Panc1 (cell line): ENCODE data around the gene EIPR1. TPM values are rescaled to one million over a fixed set of nuclear protein-coding genes. Genes with fewer than 3 reads are reported as not detected.

Experiments
- ATAC-seq: fragments of 200-7000 bp; cut with Tn5 transposase; 2 replicates; pipeline ENCODE4 v1.9.1; 2020; ENCODE audit warnings: mild to moderate bottlenecking, moderate library complexity
- BruUV-seq: library from RNA; stranded (reverse); fragments of 400-500 nt; replicated peaks from 2 replicates; lab custom pipeline; 2021; lab: Mats Ljungman, UMichigan
- CTCF ChIA-PET: fragments of 300-600 bp; sonication (Branson Sonifier 250); formaldehyde crosslinking; loops from one replicate; lab custom pipeline; 2022; ENCODE audit warnings: antibody characterized with exemption; lab: Charles Lee
- POLR2A ChIA-PET: fragments of 300-600 bp; sonication (Branson Sonifier 250); formaldehyde crosslinking; loops from one replicate; lab custom pipeline; 2022; ENCODE audit warnings: antibody characterized with exemption; lab: Charles Lee
- DNase-seq: peaks from one replicate; pipeline ENCODE4 v3.0.0-alpha.2; 2010; ENCODE audit warnings: low read depth, low spot score
- H3K27ac ChIP-seq: 2 replicates; pipeline ENCODE4 v1.5.1; 2011; ENCODE audit warnings: mild to moderate bottlenecking, low read length, inconsistent platforms
- H3K27me3 ChIP-seq: fragments of 200-500 bp; sonication (Bioruptor generic); 2 replicates; pipeline ENCODE4 v1.6.0; 2014; ENCODE audit warnings: low read length, inconsistent platforms; ENCODE audit not compliant: control insufficient read depth, insufficient read depth
- H3K36me3 ChIP-seq: fragments of 200-500 bp; sonication (Bioruptor generic); 2 replicates; pipeline ENCODE4 v1.5.1; 2014; ENCODE audit warnings: inconsistent platforms, mild to moderate bottlenecking, low read length, moderate library complexity; ENCODE audit not compliant: control insufficient read depth, insufficient read depth
- H3K4me1 ChIP-seq: 2 replicates; pipeline ENCODE4 v1.5.1; 2011; ENCODE audit warnings: inconsistent platforms, mild to moderate bottlenecking, low read length, moderate library complexity; ENCODE audit not compliant: control insufficient read depth, insufficient read depth
- H3K4me3 ChIP-seq, 2 experiments: 2 replicates each; pipeline ENCODE4 v1.5.1; 2011 to 2012; ENCODE audit warnings: low read depth in 2 of 2, low read length in 2 of 2, mild to moderate bottlenecking in 2 of 2, inconsistent platforms in 1 of 2, moderate library complexity in 1 of 2
- H3K9me3 ChIP-seq: fragments of 200-500 bp; sonication (Bioruptor generic); 2 replicates; pipeline ENCODE4 v1.5.1; 2014; ENCODE audit warnings: low read depth, mild to moderate bottlenecking, inconsistent platforms, low read length, moderate library complexity; ENCODE audit not compliant: control insufficient read depth, insufficient read depth
- POLR2AphosphoS5 ChIP-seq: IDR thresholded peaks from 2 replicates; pipeline ENCODE4 v1.6.1; 2012; ENCODE audit warnings: mild to moderate bottlenecking, low read depth, low read length, moderate library complexity
- SIN3A ChIP-seq: IDR thresholded peaks from 2 replicates; pipeline ENCODE4 v1.6.1; 2012; ENCODE audit warnings: low read depth, mild to moderate bottlenecking, low read length, moderate library complexity, borderline replicate concordance; ENCODE audit not compliant: insufficient read depth
- TCF7L2 ChIP-seq: IDR thresholded peaks from 2 replicates; pipeline ENCODE4 v1.6.1; 2011; ENCODE audit warnings: mild to moderate bottlenecking, low read depth, low read length, inconsistent platforms
- in situ Hi-C: cut with HindIII; loops from 2 replicates; pipeline ENCODE4 v1.10.0; 2016; ENCODE audit warnings: low sequenced_read_pairs, low pct_unique_long_range_greater_than_20kb
- intact Hi-C: fragments of 100-400 bp; cut with micrococcal nuclease; formaldehyde crosslinking; loops from one replicate; pipeline ENCODE4 v1.10.0; 2022; ENCODE audit not compliant: unreplicated experiment
- total RNA-seq: library from RNA; stranded (reverse); gene quantifications from one replicate; pipeline ENCODE4 v1.2.1, GENCODE V29; 2021; ENCODE audit not compliant: unreplicated experiment
- TF ChIP-seq, protein P1 (sequence below), 2 experiments: IDR thresholded peaks; 2 replicates each; pipeline ENCODE4 v1.6.1; 2011 to 2012; ENCODE audit warnings: low read depth in 2 of 2, control low read depth in 1 of 2, low read length in 1 of 2, mild to moderate bottlenecking in 1 of 2, moderate library complexity in 1 of 2; ENCODE audit not compliant: insufficient read depth in 1 of 2
- TF ChIP-seq, protein P2 (sequence below): fragments of 450-650 bp; IDR thresholded peaks from 2 replicates; pipeline ENCODE4 v1.5.1; 2017; ENCODE audit warnings: mild to moderate bottlenecking

EIPR1 gene
- total RNA-seq, 1 experiment from 2014 or later: 26.7 TPM

DNA sequence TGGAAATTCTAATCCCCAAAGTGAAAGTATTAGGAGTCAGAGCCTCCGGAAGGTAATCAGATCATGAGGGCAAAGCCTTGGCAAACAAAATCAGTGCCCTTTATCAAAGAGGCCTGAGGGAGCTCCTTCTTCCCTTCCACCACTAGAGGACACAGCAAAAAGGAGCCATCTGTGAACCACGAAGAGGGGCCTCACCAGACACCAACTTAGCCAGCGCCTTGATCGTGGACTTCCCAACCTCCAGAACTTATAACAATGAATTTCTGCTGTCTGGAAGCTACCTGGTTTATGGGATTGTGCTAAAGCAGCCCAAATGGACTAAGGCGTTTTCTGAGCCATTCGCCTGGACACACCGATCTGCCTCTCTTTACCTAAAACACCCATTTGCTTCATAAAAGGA lies 133.1 kb downstream of the EIPR1 start:
- Histone ChIP-seq H3K27ac (no peak overlapping the region), H3K4me1 (no peaks in the 10 kb centered on the region), H3K36me3 (no peaks in the 10 kb centered on the region), H3K27me3 (no peaks in the 10 kb centered on the region), H3K9me3 (no peaks in the 10 kb centered on the region), H3K4me3 (no peak overlapping the region)
- CTCF ChIA-PET: no interaction called here
- POLR2A ChIA-PET: no interaction called here
- TF ChIP-seq, protein P1, sequence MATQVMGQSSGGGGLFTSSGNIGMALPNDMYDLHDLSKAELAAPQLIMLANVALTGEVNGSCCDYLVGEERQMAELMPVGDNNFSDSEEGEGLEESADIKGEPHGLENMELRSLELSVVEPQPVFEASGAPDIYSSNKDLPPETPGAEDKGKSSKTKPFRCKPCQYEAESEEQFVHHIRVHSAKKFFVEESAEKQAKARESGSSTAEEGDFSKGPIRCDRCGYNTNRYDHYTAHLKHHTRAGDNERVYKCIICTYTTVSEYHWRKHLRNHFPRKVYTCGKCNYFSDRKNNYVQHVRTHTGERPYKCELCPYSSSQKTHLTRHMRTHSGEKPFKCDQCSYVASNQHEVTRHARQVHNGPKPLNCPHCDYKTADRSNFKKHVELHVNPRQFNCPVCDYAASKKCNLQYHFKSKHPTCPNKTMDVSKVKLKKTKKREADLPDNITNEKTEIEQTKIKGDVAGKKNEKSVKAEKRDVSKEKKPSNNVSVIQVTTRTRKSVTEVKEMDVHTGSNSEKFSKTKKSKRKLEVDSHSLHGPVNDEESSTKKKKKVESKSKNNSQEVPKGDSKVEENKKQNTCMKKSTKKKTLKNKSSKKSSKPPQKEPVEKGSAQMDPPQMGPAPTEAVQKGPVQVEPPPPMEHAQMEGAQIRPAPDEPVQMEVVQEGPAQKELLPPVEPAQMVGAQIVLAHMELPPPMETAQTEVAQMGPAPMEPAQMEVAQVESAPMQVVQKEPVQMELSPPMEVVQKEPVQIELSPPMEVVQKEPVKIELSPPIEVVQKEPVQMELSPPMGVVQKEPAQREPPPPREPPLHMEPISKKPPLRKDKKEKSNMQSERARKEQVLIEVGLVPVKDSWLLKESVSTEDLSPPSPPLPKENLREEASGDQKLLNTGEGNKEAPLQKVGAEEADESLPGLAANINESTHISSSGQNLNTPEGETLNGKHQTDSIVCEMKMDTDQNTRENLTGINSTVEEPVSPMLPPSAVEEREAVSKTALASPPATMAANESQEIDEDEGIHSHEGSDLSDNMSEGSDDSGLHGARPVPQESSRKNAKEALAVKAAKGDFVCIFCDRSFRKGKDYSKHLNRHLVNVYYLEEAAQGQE (IDR thresholded peaks at IDR 0.05; ENCODE audit: insufficient read depth in 1 of 2, low read depth in 2 of 2, low read length in 1 of 2): no peak
- no peak for TF ChIP-seq SIN3A
- no peak for TF ChIP-seq TCF7L2
- no peak for TF ChIP-seq POLR2AphosphoS5
- TF ChIP-seq, protein P2, sequence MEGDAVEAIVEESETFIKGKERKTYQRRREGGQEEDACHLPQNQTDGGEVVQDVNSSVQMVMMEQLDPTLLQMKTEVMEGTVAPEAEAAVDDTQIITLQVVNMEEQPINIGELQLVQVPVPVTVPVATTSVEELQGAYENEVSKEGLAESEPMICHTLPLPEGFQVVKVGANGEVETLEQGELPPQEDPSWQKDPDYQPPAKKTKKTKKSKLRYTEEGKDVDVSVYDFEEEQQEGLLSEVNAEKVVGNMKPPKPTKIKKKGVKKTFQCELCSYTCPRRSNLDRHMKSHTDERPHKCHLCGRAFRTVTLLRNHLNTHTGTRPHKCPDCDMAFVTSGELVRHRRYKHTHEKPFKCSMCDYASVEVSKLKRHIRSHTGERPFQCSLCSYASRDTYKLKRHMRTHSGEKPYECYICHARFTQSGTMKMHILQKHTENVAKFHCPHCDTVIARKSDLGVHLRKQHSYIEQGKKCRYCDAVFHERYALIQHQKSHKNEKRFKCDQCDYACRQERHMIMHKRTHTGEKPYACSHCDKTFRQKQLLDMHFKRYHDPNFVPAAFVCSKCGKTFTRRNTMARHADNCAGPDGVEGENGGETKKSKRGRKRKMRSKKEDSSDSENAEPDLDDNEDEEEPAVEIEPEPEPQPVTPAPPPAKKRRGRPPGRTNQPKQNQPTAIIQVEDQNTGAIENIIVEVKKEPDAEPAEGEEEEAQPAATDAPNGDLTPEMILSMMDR: no peak
- intact Hi-C loops: no loop called here
- no peak for ATAC-seq
- DNase-seq: no peak
- in situ Hi-C loops: no loop called here
- BruUV-seq: no TSS peak

DNA sequence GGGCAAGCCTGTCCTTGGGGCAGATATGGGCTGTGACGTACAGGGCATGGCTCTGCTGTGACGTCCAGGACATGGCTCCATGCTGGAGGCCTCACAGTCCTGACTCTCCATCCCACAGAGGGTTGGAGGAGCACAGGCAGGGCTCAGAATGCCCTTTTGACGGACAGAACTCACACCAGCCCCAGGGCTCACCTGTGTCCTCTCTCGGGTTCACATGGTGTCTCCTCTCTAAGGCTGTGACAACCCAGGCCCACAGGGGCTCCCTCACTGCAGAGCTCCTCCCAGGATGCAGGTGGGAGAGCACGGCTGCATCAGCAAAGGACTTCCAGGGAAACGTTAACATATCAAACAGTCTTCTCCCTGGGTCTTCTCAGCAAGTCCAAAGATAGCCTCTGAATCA lies 133.8 kb downstream of the EIPR1 start:
- Histone ChIP-seq H3K36me3 (no peaks in the 10 kb centered on the region), H3K27me3 (no peaks in the 10 kb centered on the region), H3K4me1 (no peaks in the 10 kb centered on the region), H3K27ac (no peak overlapping the region), H3K9me3 (no peaks in the 10 kb centered on the region), H3K4me3 (no peak overlapping the region)
- no peak for TF ChIP-seq POLR2AphosphoS5
- TF ChIP-seq, protein P1 (IDR thresholded peaks at IDR 0.05; ENCODE audit: insufficient read depth in 1 of 2, low read depth in 2 of 2, low read length in 1 of 2): no peak
- no peak for TF ChIP-seq TCF7L2
- TF ChIP-seq, protein P2: no peak
- TF ChIP-seq SIN3A: no peak
- no TSS peak for BruUV-seq
- CTCF ChIA-PET: no interaction called here
- ATAC-seq: no peak
- no peak for DNase-seq
- in situ Hi-C loops: no loop called here
- intact Hi-C loops: no loop called here
- POLR2A ChIA-PET: no interaction called here
